ENCODE results near the gene PHACTR4. TPM values are rescaled to one million over a fixed set of nuclear protein-coding genes. Genes with fewer than 3 reads are reported as not detected.
"Not testable (repeated sequence)": the region's sequence is repeated elsewhere in the genome, so short reads cannot be mapped to it uniquely, and the experiment has no call there.

Gene PHACTR4
- total and polyA plus RNA-seq, 4 donors: 15.1 to 34.9 (median 20.6) TPM

GRCh38 chr1:28340221-28340974 lies 29.1 kb upstream of the PHACTR4 start:
- H3K27ac ChIP-seq (ENCODE audit: low read depth in 1 of 2, low read length in 1 of 2): no peak overlapping the region
- no peak for ATAC-seq (ENCODE audit: insufficient read depth, low FRiP score)
- no peaks in the 10 kb centered on the region for H3K4me1 ChIP-seq (ENCODE audit: control insufficient read depth in 5 of 5, insufficient read depth in 5 of 5, low read length in 5 of 5)
- 85 to 93% methylated on average over 4 of the region's 4 CpGs for WGBS, 2 donors
- H3K36me3 ChIP-seq (ENCODE audit: control insufficient read depth in 4 of 4, insufficient read depth in 4 of 4, low read length in 4 of 4): peaks cover 0 to 2% (median 0%) of the 10 kb centered on the region in 4 donors
- TF ChIP-seq CTCF (IDR thresholded peaks at IDR 0.05; ENCODE audit: control extremely low read depth, extremely low read depth): no peak
- no peak overlapping the region for H3K9ac ChIP-seq (ENCODE audit: insufficient read depth in 1 of 2, low read length in 2 of 2)
- no peaks in the 10 kb centered on the region for H3K9me3 ChIP-seq (ENCODE audit: control insufficient read depth in 4 of 4, insufficient read depth in 3 of 4, low read length in 3 of 4)
- no peaks in the 10 kb centered on the region for H3K27me3 ChIP-seq (ENCODE audit: control insufficient read depth in 3 of 3, insufficient read depth in 3 of 3, low read length in 2 of 3)
- no peak for DNase-seq
- H3K4me3 ChIP-seq: no peak overlapping the region

- Histone ChIP-seq H3K36me3 (ENCODE audit: control insufficient read depth in 4 of 4, insufficient read depth in 4 of 4, low read length in 4 of 4) (no peaks in the 10 kb centered on the region), H3K9me3 (ENCODE audit: control insufficient read depth in 4 of 4, insufficient read depth in 3 of 4, low read length in 3 of 4) (no peaks in the 10 kb centered on the region), H3K27me3 (ENCODE audit: control insufficient read depth in 3 of 3, insufficient read depth in 3 of 3, low read length in 2 of 3) (no peaks in the 10 kb centered on the region), H3K27ac (ENCODE audit: low read depth in 1 of 2, low read length in 1 of 2) (no peak overlapping the region), H3K4me3 (no peak overlapping the region), H3K4me1 (ENCODE audit: control insufficient read depth in 5 of 5, insufficient read depth in 5 of 5, low read length in 5 of 5) (no peaks in the 10 kb centered on the region), H3K9ac (ENCODE audit: insufficient read depth in 1 of 2, low read length in 2 of 2) (no peak overlapping the region)
- no peak for TF ChIP-seq CTCF (IDR thresholded peaks at IDR 0.05; ENCODE audit: control extremely low read depth, extremely low read depth)
- ATAC-seq (ENCODE audit: insufficient read depth, low FRiP score) (no peak), DNase-seq (no peak)
- 93 to 94% methylated on average over 2 of the region's 2 CpGs for WGBS, 2 donors
These were observed 27.9 kb upstream of the PHACTR4 start for GRCh38 chr1:28341591-28341990.

- Histone ChIP-seq H3K27me3 (ENCODE audit: control insufficient read depth in 3 of 3, insufficient read depth in 3 of 3, low read length in 2 of 3) (no peaks in the 10 kb centered on the region), H3K9me3 (ENCODE audit: control insufficient read depth in 4 of 4, insufficient read depth in 3 of 4, low read length in 3 of 4) (no peaks in the 10 kb centered on the region), H3K27ac (ENCODE audit: low read depth in 1 of 2, low read length in 1 of 2) (no peak overlapping the region), H3K4me3 (no peak overlapping the region), H3K4me1 (ENCODE audit: control insufficient read depth in 5 of 5, insufficient read depth in 5 of 5, low read length in 5 of 5) (no peaks in the 10 kb centered on the region), H3K36me3 (ENCODE audit: control insufficient read depth in 4 of 4, insufficient read depth in 4 of 4, low read length in 4 of 4) (no peaks in the 10 kb centered on the region), H3K9ac (ENCODE audit: insufficient read depth in 1 of 2, low read length in 2 of 2) (no peak overlapping the region)
- no peak for TF ChIP-seq CTCF (IDR thresholded peaks at IDR 0.05; ENCODE audit: control extremely low read depth, extremely low read depth)
- 91 to 93% methylated on average over 2 of the region's 2 CpGs for WGBS, 2 donors
- DNase-seq: no peak
- ATAC-seq (ENCODE audit: insufficient read depth, low FRiP score): no peak
These were observed 26.1 kb upstream of the PHACTR4 start for GRCh38 chr1:28343405-28343804.

GRCh38 chr1:28353248-28353810 lies 16.2 kb upstream of the PHACTR4 start:
- not testable (repeated sequence) for ATAC-seq (ENCODE audit: insufficient read depth, low FRiP score); H3K4me3 ChIP-seq; H3K4me1 ChIP-seq (ENCODE audit: control insufficient read depth in 5 of 5, insufficient read depth in 5 of 5, low read length in 5 of 5); H3K36me3 ChIP-seq (ENCODE audit: control insufficient read depth in 4 of 4, insufficient read depth in 4 of 4, low read length in 4 of 4); DNase-seq; H3K27ac ChIP-seq (ENCODE audit: low read depth in 1 of 2, low read length in 1 of 2); H3K9ac ChIP-seq (ENCODE audit: insufficient read depth in 1 of 2, low read length in 2 of 2); H3K9me3 ChIP-seq (ENCODE audit: control insufficient read depth in 4 of 4, insufficient read depth in 3 of 4, low read length in 3 of 4); H3K27me3 ChIP-seq (ENCODE audit: control insufficient read depth in 3 of 3, insufficient read depth in 3 of 3, low read length in 2 of 3)
- WGBS, 2 donors: 84 to 92% methylated on average over 8 of the region's 8 CpGs
